Measurements from ENCODE around the gene ATF7.

The ATF7 gene

DNA sequence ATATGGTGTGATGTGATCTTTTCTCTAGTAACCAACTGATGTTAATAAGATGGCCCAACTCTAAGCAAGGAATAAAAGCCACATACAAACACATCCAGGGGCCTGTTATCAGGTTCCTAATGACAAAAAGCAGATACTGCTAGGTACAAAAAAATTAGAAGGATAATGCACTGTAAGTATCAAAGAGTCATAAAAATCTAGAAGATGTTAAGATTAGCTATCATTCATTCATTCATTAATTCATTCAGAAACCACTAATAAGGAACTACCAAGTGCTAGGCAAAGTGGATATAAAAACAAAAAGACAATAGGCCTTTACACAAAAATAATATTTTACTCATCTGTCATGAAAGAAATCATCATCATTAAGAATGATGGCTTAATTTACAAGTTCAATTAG, 21.6 kb downstream of the ATF7 start:
- DNase-seq = no peak
- Histone ChIP-seq H3K4me3 (ENCODE audit: low read depth, low read length) (no peak overlapping the region), H3K4me1 (no peaks in the 10 kb centered on the region), H3K9me3 (no peaks in the 10 kb centered on the region), H3K27me3 (no peaks in the 10 kb centered on the region), H3K36me3 (no peaks in the 10 kb centered on the region; the same call in 1 of the 2 replicates)
- TF ChIP-seq, protein P1, sequence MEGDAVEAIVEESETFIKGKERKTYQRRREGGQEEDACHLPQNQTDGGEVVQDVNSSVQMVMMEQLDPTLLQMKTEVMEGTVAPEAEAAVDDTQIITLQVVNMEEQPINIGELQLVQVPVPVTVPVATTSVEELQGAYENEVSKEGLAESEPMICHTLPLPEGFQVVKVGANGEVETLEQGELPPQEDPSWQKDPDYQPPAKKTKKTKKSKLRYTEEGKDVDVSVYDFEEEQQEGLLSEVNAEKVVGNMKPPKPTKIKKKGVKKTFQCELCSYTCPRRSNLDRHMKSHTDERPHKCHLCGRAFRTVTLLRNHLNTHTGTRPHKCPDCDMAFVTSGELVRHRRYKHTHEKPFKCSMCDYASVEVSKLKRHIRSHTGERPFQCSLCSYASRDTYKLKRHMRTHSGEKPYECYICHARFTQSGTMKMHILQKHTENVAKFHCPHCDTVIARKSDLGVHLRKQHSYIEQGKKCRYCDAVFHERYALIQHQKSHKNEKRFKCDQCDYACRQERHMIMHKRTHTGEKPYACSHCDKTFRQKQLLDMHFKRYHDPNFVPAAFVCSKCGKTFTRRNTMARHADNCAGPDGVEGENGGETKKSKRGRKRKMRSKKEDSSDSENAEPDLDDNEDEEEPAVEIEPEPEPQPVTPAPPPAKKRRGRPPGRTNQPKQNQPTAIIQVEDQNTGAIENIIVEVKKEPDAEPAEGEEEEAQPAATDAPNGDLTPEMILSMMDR (IDR thresholded peaks at IDR 0.05; ENCODE audit: low read depth, low read length) = no peak

DNA sequence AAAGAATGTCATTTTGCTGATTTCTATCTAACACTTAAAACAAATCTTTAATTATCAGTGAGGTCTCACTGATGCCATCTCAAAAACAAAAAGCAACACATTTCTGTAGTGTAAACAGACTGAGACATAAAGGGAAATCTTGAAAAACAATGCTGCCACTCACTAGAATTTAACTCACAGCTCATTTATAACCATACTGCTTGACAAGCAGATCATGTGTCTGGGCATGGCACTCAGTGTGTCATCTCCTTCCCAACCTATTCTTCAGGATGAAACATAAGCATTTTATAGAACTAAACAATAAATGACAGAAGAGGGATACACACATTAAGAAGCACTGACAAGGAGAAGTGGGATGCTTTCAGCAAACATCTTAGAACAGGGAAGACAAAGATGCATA, 22.4 kb downstream of the ATF7 start:
- H3K36me3 ChIP-seq = no peaks in the 10 kb centered on the region; the same call in 1 of the 2 replicates
- no peaks in the 10 kb centered on the region for H3K9me3 ChIP-seq
- DNase-seq = no peak
- no peak overlapping the region for H3K4me3 ChIP-seq (ENCODE audit: low read depth, low read length)
- TF ChIP-seq, protein P1 (IDR thresholded peaks at IDR 0.05; ENCODE audit: low read depth, low read length) = no peak
- no peaks in the 10 kb centered on the region for H3K27me3 ChIP-seq
- H3K4me1 ChIP-seq = no peaks in the 10 kb centered on the region

DNA sequence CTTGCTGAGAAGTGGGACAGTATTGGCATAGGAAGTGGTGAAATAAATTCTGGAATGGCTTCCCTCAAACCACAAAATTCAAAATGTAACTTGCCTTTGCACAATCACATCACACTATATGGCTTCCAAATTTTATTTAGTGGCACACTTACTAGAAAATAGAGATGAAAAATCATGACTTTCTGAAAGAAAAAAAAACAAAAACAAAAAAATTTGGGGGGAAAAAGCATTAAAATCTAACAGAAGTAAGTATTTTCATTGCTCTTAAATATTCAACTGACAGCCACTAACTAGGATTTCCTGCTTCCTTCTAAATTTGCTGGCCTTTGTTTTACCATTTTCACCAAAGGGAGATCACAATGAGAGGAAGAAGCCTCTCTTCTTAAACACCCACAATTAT, 23.0 kb downstream of the ATF7 start:
- TF ChIP-seq, protein P1 (IDR thresholded peaks at IDR 0.05; ENCODE audit: low read depth, low read length) = no peak
- H3K4me1 ChIP-seq = no peaks in the 10 kb centered on the region
- no peak overlapping the region for H3K4me3 ChIP-seq (ENCODE audit: low read depth, low read length)
- no peaks in the 10 kb centered on the region for H3K27me3 ChIP-seq
- H3K9me3 ChIP-seq = no peaks in the 10 kb centered on the region
- no peak for DNase-seq
- H3K36me3 ChIP-seq = no peaks in the 10 kb centered on the region; the same call in 1 of the 2 replicates

DNA sequence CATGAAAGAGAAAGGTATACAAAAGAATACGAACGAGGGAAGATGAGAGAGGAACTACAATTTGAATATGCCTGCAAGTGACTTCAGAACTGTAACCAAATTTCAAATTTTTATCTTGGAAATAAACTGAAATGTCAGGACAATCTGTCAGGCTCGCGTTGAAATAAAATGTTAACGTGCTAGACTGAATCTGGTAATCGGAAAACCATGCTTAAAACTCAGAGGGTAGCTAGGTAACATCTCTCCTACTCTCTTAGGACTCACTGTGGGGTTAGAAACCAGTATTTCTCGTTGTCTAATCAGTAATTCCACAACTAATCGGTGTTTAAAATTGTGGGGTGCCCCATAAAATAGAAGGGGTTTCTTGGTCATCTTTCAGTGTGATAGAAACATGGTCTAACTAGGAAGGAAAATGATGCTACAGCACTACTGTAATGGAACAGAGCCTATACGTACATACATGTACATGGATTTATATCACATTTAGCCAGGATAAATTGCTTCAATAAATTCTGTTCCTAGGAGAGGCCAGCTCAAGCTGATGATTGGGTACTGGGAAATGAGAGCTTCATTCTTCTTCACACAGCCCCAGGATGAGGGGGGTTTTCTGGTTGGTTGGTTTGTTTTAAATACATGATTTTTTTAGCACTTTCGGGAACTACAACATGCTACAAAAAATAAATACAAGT, 23.9 kb downstream of the ATF7 start:
- Histone ChIP-seq H3K4me3 (ENCODE audit: low read depth, low read length) (no peak overlapping the region), H3K36me3 (no peaks in the 10 kb centered on the region; the same call in 1 of the 2 replicates), H3K27me3 (no peaks in the 10 kb centered on the region), H3K9me3 (no peaks in the 10 kb centered on the region), H3K4me1 (no peaks in the 10 kb centered on the region)
- DNase-seq = no peak
- TF ChIP-seq, protein P1 (IDR thresholded peaks at IDR 0.05; ENCODE audit: low read depth, low read length) = no peak

DNA sequence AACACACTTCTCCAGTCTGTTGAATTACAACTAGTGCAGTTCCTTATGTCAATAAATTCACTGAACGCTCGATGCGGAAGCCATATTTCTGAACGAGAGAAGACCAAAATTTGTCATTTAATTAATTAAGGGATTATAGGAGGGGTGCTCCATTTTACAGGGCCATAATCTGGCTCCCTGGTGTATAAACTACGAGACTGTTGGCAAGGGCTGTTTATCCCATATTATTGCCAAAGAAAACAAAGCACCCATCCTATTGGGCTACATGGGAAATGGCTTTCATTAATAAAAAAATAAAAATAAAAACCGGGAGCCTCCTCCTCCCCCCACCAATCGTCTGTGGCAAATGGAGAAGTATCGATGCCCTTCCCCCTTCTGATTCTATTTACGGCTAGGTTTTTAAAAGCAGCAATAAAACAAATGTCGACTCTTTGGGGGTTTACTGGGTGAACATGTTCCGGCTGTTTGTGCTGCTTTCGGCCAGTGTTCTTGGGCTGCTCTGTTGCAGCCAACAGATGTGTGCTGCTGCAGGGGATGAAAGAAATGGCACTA, 24.8 kb downstream of the ATF7 start:
- no peak overlapping the region for H3K4me3 ChIP-seq (ENCODE audit: low read depth, low read length)
- DNase-seq = no peak
- H3K36me3 ChIP-seq = no peaks in the 10 kb centered on the region; the same call in 1 of the 2 replicates
- TF ChIP-seq, protein P1 (IDR thresholded peaks at IDR 0.05; ENCODE audit: low read depth, low read length) = no peak
- no peaks in the 10 kb centered on the region for H3K9me3 ChIP-seq
- no peaks in the 10 kb centered on the region for H3K27me3 ChIP-seq
- H3K4me1 ChIP-seq = 0 out of 2 replicates have a peak, but pooled peaks cover under 1% of the 10 kb centered on the region
